ENCODE results near the gene FAM174B. TPM values are rescaled to one million over a fixed set of nuclear protein-coding genes. Genes with fewer than 3 reads are reported as not detected.
A peak's percentile ranks its signal among the peaks of the same experiment; 100 is the strongest.

FAM174B gene
- polyA plus RNA-seq = 15.5 TPM
- long read RNA-seq, donor 1, partial matches to known transcripts = 8 of 12 reads
- long read RNA-seq, donor 1, other reads (novel, unspliced or antisense) = 0 of 12 reads
- long read RNA-seq, donor 2, transcript FAM174B-201 (3 exons, 2,792 nt) = major isoform, 6 of 36 reads
- long read RNA-seq, donor 2, partial matches to known transcripts = 30 of 36 reads
- long read RNA-seq, donor 2, other reads (novel, unspliced or antisense) = 0 of 36 reads
- long read RNA-seq, donor 3 = 0 reads
- long read RNA-seq, donor 4, partial matches to known transcripts = 0 of 1 reads
- long read RNA-seq, donor 4, other reads (novel, unspliced or antisense) = 0 of 1 reads
- long read RNA-seq, donor 5, transcript FAM174B-201 (3 exons, 2,792 nt) = major isoform, 6 of 15 reads
- long read RNA-seq, donor 5, partial matches to known transcripts = 9 of 15 reads
- long read RNA-seq, donor 5, other reads (novel, unspliced or antisense) = 0 of 15 reads
- long read RNA-seq, donor 6, transcript FAM174B-201 (3 exons, 2,792 nt) = major isoform, 6 of 6 reads
- long read RNA-seq, donor 6, partial matches to known transcripts = 0 of 6 reads
- long read RNA-seq, donor 6, other reads (novel, unspliced or antisense) = 0 of 6 reads
- long read RNA-seq, donor 7, transcript FAM174B-201 (3 exons, 2,792 nt) = major isoform, 6 of 6 reads
- long read RNA-seq, donor 7, partial matches to known transcripts = 0 of 6 reads
- long read RNA-seq, donor 7, other reads (novel, unspliced or antisense) = 0 of 6 reads
- long read RNA-seq, donor 8, transcript FAM174B-201 (3 exons, 2,792 nt) = major isoform, 8 of 10 reads
- long read RNA-seq, donor 8, partial matches to known transcripts = 0 of 10 reads
- long read RNA-seq, donor 8, other reads (novel, unspliced or antisense) = 0 of 10 reads
- long read RNA-seq, donor 9, transcript FAM174B-201 (3 exons, 2,792 nt) = major isoform, 8 of 8 reads
- long read RNA-seq, donor 9, partial matches to known transcripts = 0 of 8 reads
- long read RNA-seq, donor 9, other reads (novel, unspliced or antisense) = 0 of 8 reads
- long read RNA-seq, donor 10, transcript FAM174B-201 (3 exons, 2,792 nt) = major isoform, 6 of 20 reads
- long read RNA-seq, donor 10, partial matches to known transcripts = 14 of 20 reads
- long read RNA-seq, donor 10, other reads (novel, unspliced or antisense) = 0 of 20 reads
- long read RNA-seq, donor 11, transcript FAM174B-201 (3 exons, 2,792 nt) = major isoform, 5 of 6 reads
- long read RNA-seq, donor 11, partial matches to known transcripts = 0 of 6 reads
- long read RNA-seq, donor 11, other reads (novel, unspliced or antisense) = 0 of 6 reads

- no CpG with 5 or more reads among the region's 100 CpGs for WGBS (ENCODE audit: insufficient coverage, low lambda C conversion rate)
- no peaks in the 10 kb centered on the region for H3K36me3 ChIP-seq (ENCODE audit: control insufficient read depth, insufficient read depth, low read length)
- peak within 1 kb of the TSS; percentile 45 for H3K4me3 ChIP-seq (ENCODE audit: low read length)
- DNase-seq = peak; percentile 30 to 73
- H3K27me3 ChIP-seq (ENCODE audit: control insufficient read depth, insufficient read depth, low read length) = peaks cover 3% of the 10 kb centered on the region
- peaks cover 12% of the 10 kb centered on the region for H3K4me1 ChIP-seq (ENCODE audit: control insufficient read depth, insufficient read depth, low read length)
- no peaks in the 10 kb centered on the region for H3K9me3 ChIP-seq (ENCODE audit: control insufficient read depth, low read depth, low read length)
- peak within 1 kb of the TSS; percentile 32 for H3K27ac ChIP-seq (ENCODE audit: low read length)
These were observed at the start of gene FAM174B for GRCh38 chr15:92655178-92655995. Gene FAM174B, minus strand, starts transcription at chr15:92655775.

GRCh38 chr15:92696096-92696495 lies 40.5 kb upstream of the FAM174B start:
- 88% methylated on average over 1 of the region's 5 CpGs for WGBS (ENCODE audit: insufficient coverage, low lambda C conversion rate)
- Histone ChIP-seq H3K27ac (ENCODE audit: low read length) (no peak overlapping the region), H3K4me1 (ENCODE audit: control insufficient read depth, insufficient read depth, low read length) (no peaks in the 10 kb centered on the region), H3K27me3 (ENCODE audit: control insufficient read depth, insufficient read depth, low read length) (no peaks in the 10 kb centered on the region), H3K36me3 (ENCODE audit: control insufficient read depth, insufficient read depth, low read length) (no peaks in the 10 kb centered on the region), H3K4me3 (ENCODE audit: low read length) (no peak overlapping the region), H3K9me3 (ENCODE audit: control insufficient read depth, low read depth, low read length) (no peaks in the 10 kb centered on the region)
- no peak for DNase-seq

- no peak overlapping the region for H3K4me3 ChIP-seq (ENCODE audit: low read length)
- no peaks in the 10 kb centered on the region for H3K36me3 ChIP-seq (ENCODE audit: control insufficient read depth, insufficient read depth, low read length)
- no peaks in the 10 kb centered on the region for H3K4me1 ChIP-seq (ENCODE audit: control insufficient read depth, insufficient read depth, low read length)
- peak in 1 of 2 donors; percentile 20 for DNase-seq
- no peaks in the 10 kb centered on the region for H3K9me3 ChIP-seq (ENCODE audit: control insufficient read depth, low read depth, low read length)
- no peak overlapping the region for H3K27ac ChIP-seq (ENCODE audit: low read length)
- 50% methylated on average over 2 of the region's 5 CpGs for WGBS (ENCODE audit: insufficient coverage, low lambda C conversion rate)
- no peaks in the 10 kb centered on the region for H3K27me3 ChIP-seq (ENCODE audit: control insufficient read depth, insufficient read depth, low read length)
These were observed 38.2 kb upstream of the FAM174B start for GRCh38 chr15:92693691-92694331.

- Histone ChIP-seq H3K4me3 (ENCODE audit: low read length) (no peak overlapping the region), H3K27ac (ENCODE audit: low read length) (no peak overlapping the region), H3K4me1 (ENCODE audit: control insufficient read depth, insufficient read depth, low read length) (no peaks in the 10 kb centered on the region), H3K36me3 (ENCODE audit: control insufficient read depth, insufficient read depth, low read length) (no peaks in the 10 kb centered on the region), H3K27me3 (ENCODE audit: control insufficient read depth, insufficient read depth, low read length) (no peaks in the 10 kb centered on the region), H3K9me3 (ENCODE audit: control insufficient read depth, low read depth, low read length) (no peaks in the 10 kb centered on the region)
- no peak for DNase-seq
- WGBS (ENCODE audit: insufficient coverage, low lambda C conversion rate) = 100% methylated on average over 1 of the region's 3 CpGs
These were observed 34.8 kb upstream of the FAM174B start for GRCh38 chr15:92690395-92690794.

- no peaks in the 10 kb centered on the region for H3K27me3 ChIP-seq (ENCODE audit: control insufficient read depth, insufficient read depth, low read length)
- no peaks in the 10 kb centered on the region for H3K9me3 ChIP-seq (ENCODE audit: control insufficient read depth, low read depth, low read length)
- WGBS (ENCODE audit: insufficient coverage, low lambda C conversion rate) = no CpG with 5 or more reads among the region's 1 CpG
- H3K4me3 ChIP-seq (ENCODE audit: low read length) = no peak overlapping the region
- no peak for DNase-seq
- H3K36me3 ChIP-seq (ENCODE audit: control insufficient read depth, insufficient read depth, low read length) = no peaks in the 10 kb centered on the region
- H3K4me1 ChIP-seq (ENCODE audit: control insufficient read depth, insufficient read depth, low read length) = no peaks in the 10 kb centered on the region
- H3K27ac ChIP-seq (ENCODE audit: low read length) = no peak overlapping the region
These were observed 32.2 kb upstream of the FAM174B start for GRCh38 chr15:92687746-92688145.

GRCh38 chr15:92687195-92687602 lies 31.6 kb upstream of the FAM174B start:
- DNase-seq = no peak
- Histone ChIP-seq H3K27me3 (ENCODE audit: control insufficient read depth, insufficient read depth, low read length) (no peaks in the 10 kb centered on the region), H3K9me3 (ENCODE audit: control insufficient read depth, low read depth, low read length) (no peaks in the 10 kb centered on the region)

GRCh38 chr15:92683511-92683834 lies 27.9 kb upstream of the FAM174B start:
- Histone ChIP-seq H3K4me3 (ENCODE audit: low read length) (no peak overlapping the region), H3K36me3 (ENCODE audit: control insufficient read depth, insufficient read depth, low read length) (no peaks in the 10 kb centered on the region), H3K4me1 (ENCODE audit: control insufficient read depth, insufficient read depth, low read length) (no peaks in the 10 kb centered on the region), H3K27ac (ENCODE audit: low read length) (no peak overlapping the region), H3K9me3 (ENCODE audit: control insufficient read depth, low read depth, low read length) (no peaks in the 10 kb centered on the region), H3K27me3 (ENCODE audit: control insufficient read depth, insufficient read depth, low read length) (no peaks in the 10 kb centered on the region)
- WGBS (ENCODE audit: insufficient coverage, low lambda C conversion rate) = no CpG with 5 or more reads among the region's 6 CpGs
- peak in 1 of 2 donors; percentile 32 for DNase-seq

More at GRCh38 chr15:92687195-92687602, 31.6 kb upstream of the FAM174B start:
- WGBS (ENCODE audit: insufficient coverage, low lambda C conversion rate) = 70% methylated on average over 2 of the region's 4 CpGs
- Histone ChIP-seq H3K4me1 (ENCODE audit: control insufficient read depth, insufficient read depth, low read length) (no peaks in the 10 kb centered on the region), H3K36me3 (ENCODE audit: control insufficient read depth, insufficient read depth, low read length) (no peaks in the 10 kb centered on the region), H3K4me3 (ENCODE audit: low read length) (no peak overlapping the region), H3K27ac (ENCODE audit: low read length) (no peak overlapping the region)

GRCh38 chr15:92682741-92683510 lies 27.4 kb upstream of the FAM174B start:
- no peak for DNase-seq
- no peaks in the 10 kb centered on the region for H3K27me3 ChIP-seq (ENCODE audit: control insufficient read depth, insufficient read depth, low read length)
- no peaks in the 10 kb centered on the region for H3K4me1 ChIP-seq (ENCODE audit: control insufficient read depth, insufficient read depth, low read length)
- no peak overlapping the region for H3K27ac ChIP-seq (ENCODE audit: low read length)
- H3K9me3 ChIP-seq (ENCODE audit: control insufficient read depth, low read depth, low read length) = no peaks in the 10 kb centered on the region
- WGBS (ENCODE audit: insufficient coverage, low lambda C conversion rate) = 90% methylated on average over 3 of the region's 7 CpGs
- H3K4me3 ChIP-seq (ENCODE audit: low read length) = no peak overlapping the region
- no peaks in the 10 kb centered on the region for H3K36me3 ChIP-seq (ENCODE audit: control insufficient read depth, insufficient read depth, low read length)

Measured in large intestine (tissue), 12 donors.